Bronchial epithelial cell (primary cell): ENCODE data around the gene CHID1. TPM values are rescaled to one million over a fixed set of nuclear protein-coding genes. Genes with fewer than 3 reads are reported as not detected.

Source experiments
- DNase-seq: peaks from one replicate; pipeline ENCODE4 v3.0.0-alpha.2; 2010; ENCODE audit warnings: low read depth
- FAIRE-seq: peaks from 2 replicates; lab custom pipeline; 2011; peaks lifted over from hg19 to GRCh38; lab: Jason Lieb, UNC
- H3K27me3 ChIP-seq: 2 replicates; pipeline ENCODE4 v1.5.1; 2011; ENCODE audit warnings: low read length; ENCODE audit not compliant: control insufficient read depth, insufficient read depth
- H3K36me3 ChIP-seq: 2 replicates; pipeline ENCODE4 v1.5.1; 2011; ENCODE audit warnings: low read length; ENCODE audit not compliant: control insufficient read depth, insufficient read depth
- H3K4me3 ChIP-seq: 2 replicates; pipeline ENCODE4 v1.5.1; 2011; ENCODE audit warnings: mild to moderate bottlenecking, low read depth, low read length, control low read depth
- CTCF ChIP-seq: IDR thresholded peaks from 2 replicates; pipeline ENCODE4 v1.5.1; 2011; ENCODE audit warnings: mild to moderate bottlenecking, moderate library complexity, low read length, control low read depth, inconsistent platforms; ENCODE audit not compliant: insufficient read depth, severe bottlenecking
- total RNA-seq: library from RNA; depleted of rRNA; stranded (reverse); fragments of >200 nt; gene quantifications from 2 replicates; pipeline ENCODE4 v1.2.1, GENCODE V29; 2014

CHID1 gene
- total RNA-seq, 1 donor from 2014 or later, result 42.6 TPM

DNA sequence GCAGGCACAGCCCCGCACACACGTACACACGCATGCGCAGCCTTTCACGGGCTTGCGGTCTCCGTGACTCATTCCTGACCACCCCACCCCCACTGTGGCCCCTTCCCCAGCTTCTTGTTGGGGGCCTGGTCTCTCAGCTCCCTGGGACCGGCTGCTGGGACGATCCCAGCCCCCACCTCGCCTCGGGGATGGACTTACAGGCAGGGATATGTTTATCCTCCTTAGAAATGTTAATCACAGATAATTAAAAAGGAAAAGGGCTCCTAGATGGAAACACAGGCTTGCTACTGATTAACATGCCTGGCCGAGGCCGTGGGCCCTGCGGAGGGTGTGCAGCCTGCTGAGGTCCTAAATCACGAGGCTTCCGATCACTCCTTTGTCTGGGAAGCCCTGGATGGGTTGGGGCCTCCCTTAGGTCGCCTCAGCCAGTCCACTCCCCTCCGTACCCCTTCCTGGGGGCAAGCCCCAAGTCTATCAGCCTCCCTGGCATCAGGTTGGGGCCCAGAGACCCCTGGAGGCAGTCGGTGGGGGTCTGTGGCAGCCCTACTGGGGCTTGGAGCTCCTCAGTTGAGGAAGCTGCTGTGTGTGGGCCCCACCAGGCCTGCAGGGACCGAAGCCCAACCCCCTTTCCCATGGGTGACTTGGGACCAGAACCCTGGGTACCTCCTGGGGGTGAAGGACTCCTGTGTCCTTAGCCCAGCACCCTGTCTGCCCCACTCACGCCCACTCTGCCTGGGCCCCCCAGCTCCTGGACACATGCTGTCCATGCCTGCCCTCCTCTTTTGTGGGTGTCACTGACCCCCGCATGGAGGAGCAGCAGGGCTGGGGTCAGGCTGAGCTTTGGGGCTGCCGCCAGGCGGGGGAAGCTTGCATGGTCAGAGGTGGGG is 47.3 kb downstream of the CHID1 start:
- no peak for FAIRE-seq
- DNase-seq, result no peak
- Histone ChIP-seq H3K27me3 (no peaks in the 10 kb centered on the region), H3K4me3 (no peak overlapping the region), H3K36me3 (no peaks in the 10 kb centered on the region)
- no peak for TF ChIP-seq CTCF

- FAIRE-seq, result no peak
- Histone ChIP-seq H3K36me3 (no peaks in the 10 kb centered on the region), H3K4me3 (no peak overlapping the region), H3K27me3 (no peaks in the 10 kb centered on the region)
- TF ChIP-seq CTCF, result no peak
- no peak for DNase-seq
These were observed 48.0 kb downstream of the CHID1 start for GRCh38 chr11:862696-863022.

- Histone ChIP-seq H3K36me3 (no peaks in the 10 kb centered on the region), H3K4me3 (no peak overlapping the region), H3K27me3 (no peaks in the 10 kb centered on the region)
- DNase-seq, result no peak
- no peak for FAIRE-seq
- TF ChIP-seq CTCF, result no peak
These were observed 48.4 kb downstream of the CHID1 start for GRCh38 chr11:862081-862661.

- Histone ChIP-seq H3K27me3 (no peaks in the 10 kb centered on the region), H3K36me3 (no peaks in the 10 kb centered on the region), H3K4me3 (no peak overlapping the region)
- no peak for FAIRE-seq
- no peak for TF ChIP-seq CTCF
- no peak for DNase-seq
These were observed 49.5 kb downstream of the CHID1 start for GRCh38 chr11:861105-861479.

DNA sequence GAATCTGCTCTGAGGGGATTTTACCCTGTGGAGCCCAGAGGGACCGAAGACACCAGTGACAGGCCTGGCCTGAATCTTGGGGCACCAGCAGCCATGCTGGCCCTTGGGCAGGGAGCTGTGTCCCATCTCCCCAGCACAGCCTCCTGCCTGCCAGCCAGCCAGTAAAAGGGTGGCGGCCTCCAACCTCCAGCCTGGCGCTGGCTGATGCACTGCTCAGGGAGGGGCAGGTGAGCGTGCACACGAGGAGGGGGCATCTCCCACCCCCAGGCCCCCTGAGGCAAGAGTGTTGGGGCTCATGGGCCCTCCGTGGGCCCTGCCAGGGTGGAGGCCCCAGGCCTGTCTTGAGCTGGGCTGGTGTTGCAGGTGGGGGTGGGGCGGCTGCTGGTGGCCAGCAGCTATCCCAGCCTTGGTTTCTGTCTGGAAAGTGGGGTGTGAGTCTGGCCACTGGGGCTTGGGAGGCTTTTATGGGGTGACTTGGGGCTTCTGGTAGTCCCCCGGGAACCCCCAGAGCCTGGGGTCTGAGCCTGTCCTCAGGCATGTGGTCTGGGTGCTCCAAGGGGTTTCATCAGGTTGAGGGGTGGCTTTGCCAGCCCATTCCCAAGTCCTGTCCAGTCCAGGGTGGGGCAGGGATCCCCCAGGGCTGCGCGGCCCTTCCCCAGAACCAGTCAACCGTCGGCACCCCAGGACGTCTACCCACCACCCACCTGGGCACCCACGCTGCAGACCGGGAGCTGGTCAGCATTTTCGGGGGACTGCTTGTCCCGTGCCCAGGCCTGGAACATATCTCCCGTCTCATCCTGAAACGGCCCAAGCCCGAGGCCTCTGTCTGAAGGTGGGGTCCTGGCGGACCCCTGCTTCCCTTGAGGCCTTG is 50.1 kb downstream of the CHID1 start:
- DNase-seq (no peak), FAIRE-seq (no peak)
- TF ChIP-seq CTCF, result no peak
- Histone ChIP-seq H3K4me3 (no peak overlapping the region), H3K36me3 (no peaks in the 10 kb centered on the region), H3K27me3 (no peaks in the 10 kb centered on the region)
